PFSK-1 (cell line): Measurements from ENCODE around the gene EFHC2.

ENCODE experiments used
- FOXP2 ChIP-seq: optimal IDR thresholded peaks from 2 replicates; pipeline ENCODE3; 2011; ENCODE audit warnings: borderline replicate concordance, control low read depth, inconsistent platforms; ENCODE audit not compliant: insufficient read depth; ENCODE audit errors: extremely low read length, extremely low read depth
- POLR2AphosphoS5 ChIP-seq: IDR thresholded peaks from 2 replicates; pipeline ENCODE4 v1.6.1; 2012; ENCODE audit warnings: low read depth, mild to moderate bottlenecking, control low read depth, low read length, moderate library complexity
- SIN3A ChIP-seq: IDR thresholded peaks from 2 replicates; pipeline ENCODE4 v1.6.1; 2012; ENCODE audit warnings: mild to moderate bottlenecking, low read length, moderate library complexity, borderline replicate concordance; ENCODE audit not compliant: insufficient read depth
- TAF1 ChIP-seq: IDR thresholded peaks from 2 replicates; pipeline ENCODE4 v1.6.1; 2012; ENCODE audit warnings: low read length, control low read depth, borderline replicate concordance; ENCODE audit not compliant: insufficient read depth
- TF ChIP-seq, protein P1 (sequence below), 2 experiments: IDR thresholded peaks; 2 replicates each; pipeline versions ENCODE4 v1.6.1 to v1.8.0; 2011 to 2012; ENCODE audit warnings: low read depth in 2 of 2, low read length in 2 of 2, control low read depth in 1 of 2, inconsistent platforms in 1 of 2, mild to moderate bottlenecking in 1 of 2, moderate library complexity in 1 of 2; ENCODE audit not compliant: insufficient read depth in 1 of 2

EFHC2 gene

GRCh38 chrX:44162964-44163475 is 180.5 kb downstream of the EFHC2 start:
- no peak for TF ChIP-seq SIN3A
- no peak for TF ChIP-seq FOXP2
- no peak for TF ChIP-seq POLR2AphosphoS5
- TF ChIP-seq TAF1, result no peak
- TF ChIP-seq, protein P1, sequence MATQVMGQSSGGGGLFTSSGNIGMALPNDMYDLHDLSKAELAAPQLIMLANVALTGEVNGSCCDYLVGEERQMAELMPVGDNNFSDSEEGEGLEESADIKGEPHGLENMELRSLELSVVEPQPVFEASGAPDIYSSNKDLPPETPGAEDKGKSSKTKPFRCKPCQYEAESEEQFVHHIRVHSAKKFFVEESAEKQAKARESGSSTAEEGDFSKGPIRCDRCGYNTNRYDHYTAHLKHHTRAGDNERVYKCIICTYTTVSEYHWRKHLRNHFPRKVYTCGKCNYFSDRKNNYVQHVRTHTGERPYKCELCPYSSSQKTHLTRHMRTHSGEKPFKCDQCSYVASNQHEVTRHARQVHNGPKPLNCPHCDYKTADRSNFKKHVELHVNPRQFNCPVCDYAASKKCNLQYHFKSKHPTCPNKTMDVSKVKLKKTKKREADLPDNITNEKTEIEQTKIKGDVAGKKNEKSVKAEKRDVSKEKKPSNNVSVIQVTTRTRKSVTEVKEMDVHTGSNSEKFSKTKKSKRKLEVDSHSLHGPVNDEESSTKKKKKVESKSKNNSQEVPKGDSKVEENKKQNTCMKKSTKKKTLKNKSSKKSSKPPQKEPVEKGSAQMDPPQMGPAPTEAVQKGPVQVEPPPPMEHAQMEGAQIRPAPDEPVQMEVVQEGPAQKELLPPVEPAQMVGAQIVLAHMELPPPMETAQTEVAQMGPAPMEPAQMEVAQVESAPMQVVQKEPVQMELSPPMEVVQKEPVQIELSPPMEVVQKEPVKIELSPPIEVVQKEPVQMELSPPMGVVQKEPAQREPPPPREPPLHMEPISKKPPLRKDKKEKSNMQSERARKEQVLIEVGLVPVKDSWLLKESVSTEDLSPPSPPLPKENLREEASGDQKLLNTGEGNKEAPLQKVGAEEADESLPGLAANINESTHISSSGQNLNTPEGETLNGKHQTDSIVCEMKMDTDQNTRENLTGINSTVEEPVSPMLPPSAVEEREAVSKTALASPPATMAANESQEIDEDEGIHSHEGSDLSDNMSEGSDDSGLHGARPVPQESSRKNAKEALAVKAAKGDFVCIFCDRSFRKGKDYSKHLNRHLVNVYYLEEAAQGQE (IDR thresholded peaks at IDR 0.05; ENCODE audit: insufficient read depth in 1 of 2, low read depth in 2 of 2, low read length in 2 of 2), result no peak

DNA sequence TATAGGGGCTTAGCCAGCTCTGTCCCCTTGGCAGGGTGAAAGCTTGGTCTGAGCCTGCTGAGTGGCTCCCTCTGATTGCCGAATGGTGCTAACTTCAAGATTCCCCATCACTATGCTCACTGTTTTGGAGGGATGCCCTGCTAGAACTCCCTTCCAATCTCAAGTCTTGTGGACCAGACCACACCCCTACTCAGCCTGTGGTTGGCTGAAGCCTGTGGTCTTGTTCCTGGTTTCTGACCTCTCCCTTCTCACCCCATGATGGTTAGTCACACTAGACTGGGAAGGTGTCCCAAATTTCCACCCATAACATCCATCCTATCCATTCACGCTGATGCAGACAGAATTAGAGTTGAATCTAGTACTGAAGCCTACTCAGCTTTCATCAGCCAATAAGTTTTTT is 185.6 kb downstream of the EFHC2 start:
- TF ChIP-seq FOXP2 (no peak), POLR2AphosphoS5 (no peak), TAF1 (no peak), SIN3A (no peak)
- TF ChIP-seq, protein P1 (IDR thresholded peaks at IDR 0.05; ENCODE audit: insufficient read depth in 1 of 2, low read depth in 2 of 2, low read length in 2 of 2), result no peak

- TF ChIP-seq, protein P1 (IDR thresholded peaks at IDR 0.05; ENCODE audit: insufficient read depth in 1 of 2, low read depth in 2 of 2, low read length in 2 of 2), result no peak
- TF ChIP-seq SIN3A (no peak), POLR2AphosphoS5 (no peak), TAF1 (no peak)
Observed at GRCh38 chrX:44157283-44157682, 186.2 kb downstream of the EFHC2 start.

- no peak for TF ChIP-seq TAF1
- no peak for TF ChIP-seq SIN3A
- no peak for TF ChIP-seq POLR2AphosphoS5
- TF ChIP-seq, protein P1 (IDR thresholded peaks at IDR 0.05; ENCODE audit: insufficient read depth in 1 of 2, low read depth in 2 of 2, low read length in 2 of 2), result no peak
- TF ChIP-seq FOXP2, result no peak
Observed at GRCh38 chrX:44156726-44157125, 186.7 kb downstream of the EFHC2 start.

- TF ChIP-seq, protein P1 (IDR thresholded peaks at IDR 0.05; ENCODE audit: insufficient read depth in 1 of 2, low read depth in 2 of 2, low read length in 2 of 2), result no peak
- TF ChIP-seq SIN3A (no peak), POLR2AphosphoS5 (no peak), TAF1 (no peak), FOXP2 (no peak)
Observed at GRCh38 chrX:44155126-44155525, 188.3 kb downstream of the EFHC2 start.
